HepG2 (cell line): Measurements from ENCODE around the gene PLEKHG4B.

Source experiments
- NCOR1 ChIP-seq: fragments of 200-600 bp; sonication (generic); IDR thresholded peaks from 2 replicates; pipeline ENCODE4 v1.7.0; 2017; ENCODE audit warnings: antibody characterized with exemption, low read length, borderline replicate concordance
- RBM22 ChIP-seq: fragments of 200-400 bp; formaldehyde crosslinking; optimal IDR thresholded peaks from 2 replicates; pipeline ENCODE3; 2017; ENCODE audit warnings: mild to moderate bottlenecking, low read length, moderate library complexity
- RNF219 ChIP-seq: sonication (generic); formaldehyde crosslinking; IDR thresholded peaks from 2 replicates; pipeline ENCODE4 v1.5.0; 2020; ENCODE audit warnings: mild to moderate bottlenecking, missing genetic modification reagents
- SNAPC5 ChIP-seq: sonication (generic); formaldehyde crosslinking; IDR thresholded peaks from 2 replicates; pipeline ENCODE4 v1.8.1; 2023; ENCODE audit warnings: mild to moderate bottlenecking, missing genetic modification reagents, borderline replicate concordance
- ZNF33B ChIP-seq: sonication (generic); formaldehyde crosslinking; IDR thresholded peaks from 2 replicates; pipeline ENCODE4 v1.5.1; 2020; ENCODE audit warnings: mild to moderate bottlenecking, missing genetic modification reagents
- ZNF577 ChIP-seq: sonication (generic); formaldehyde crosslinking; IDR thresholded peaks from 2 replicates; pipeline ENCODE4 v1.4.0; 2020; ENCODE audit warnings: mild to moderate bottlenecking, low read depth, missing genetic modification reagents, borderline replicate concordance
- ZNF780A ChIP-seq: sonication (generic); formaldehyde crosslinking; IDR thresholded peaks from 2 replicates; pipeline ENCODE4 v1.8.0; 2022; ENCODE audit warnings: mild to moderate bottlenecking, missing genetic modification reagents, moderate library complexity
- TF ChIP-seq, protein P1 (sequence below): sonication (generic); formaldehyde crosslinking; conservative IDR thresholded peaks from 2 replicates; pipeline ENCODE4 v1.4.0; 2020; ENCODE audit warnings: missing genetic modification reagents
- TF ChIP-seq, protein P2 (sequence below), 2 experiments: fragments of 450-650 bp in 1 of 2; sonication (generic) in 1 of 2; formaldehyde crosslinking in 1 of 2; IDR thresholded peaks; 2 replicates each; pipeline versions ENCODE4 v1.6.1 to v1.8.0; 2016 to 2022; ENCODE audit warnings: antibody characterized with exemption in 1 of 2, mild to moderate bottlenecking in 1 of 2, missing genetic modification reagents in 1 of 2
- TF ChIP-seq, protein P3 (sequence below), 2 experiments: sonication (generic) in 1 of 2; formaldehyde crosslinking in 1 of 2; IDR thresholded peaks; 2 replicates each; pipeline versions ENCODE4 v1.4.0 to v1.6.1; 2018 to 2020; ENCODE audit warnings: missing genetic modification reagents in 2 of 2, borderline replicate concordance in 1 of 2, low read depth in 1 of 2, mild to moderate bottlenecking in 1 of 2, missing biosample characterization in 1 of 2

- TF ChIP-seq ZNF577 (CRISPR knock-in tag) (no peak), NCOR1 (no peak), RNF219 (CRISPR knock-in tag) (no peak), RBM22 (no peak), ZNF780A (CRISPR knock-in tag) (no peak), SNAPC5 (no peak), ZNF33B (CRISPR knock-in tag) (no peak)
- TF ChIP-seq, protein P1, sequence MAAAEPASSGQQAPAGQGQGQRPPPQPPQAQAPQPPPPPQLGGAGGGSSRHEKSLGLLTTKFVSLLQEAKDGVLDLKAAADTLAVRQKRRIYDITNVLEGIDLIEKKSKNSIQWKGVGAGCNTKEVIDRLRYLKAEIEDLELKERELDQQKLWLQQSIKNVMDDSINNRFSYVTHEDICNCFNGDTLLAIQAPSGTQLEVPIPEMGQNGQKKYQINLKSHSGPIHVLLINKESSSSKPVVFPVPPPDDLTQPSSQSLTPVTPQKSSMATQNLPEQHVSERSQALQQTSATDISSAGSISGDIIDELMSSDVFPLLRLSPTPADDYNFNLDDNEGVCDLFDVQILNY: no peak
- TF ChIP-seq, protein P2, sequence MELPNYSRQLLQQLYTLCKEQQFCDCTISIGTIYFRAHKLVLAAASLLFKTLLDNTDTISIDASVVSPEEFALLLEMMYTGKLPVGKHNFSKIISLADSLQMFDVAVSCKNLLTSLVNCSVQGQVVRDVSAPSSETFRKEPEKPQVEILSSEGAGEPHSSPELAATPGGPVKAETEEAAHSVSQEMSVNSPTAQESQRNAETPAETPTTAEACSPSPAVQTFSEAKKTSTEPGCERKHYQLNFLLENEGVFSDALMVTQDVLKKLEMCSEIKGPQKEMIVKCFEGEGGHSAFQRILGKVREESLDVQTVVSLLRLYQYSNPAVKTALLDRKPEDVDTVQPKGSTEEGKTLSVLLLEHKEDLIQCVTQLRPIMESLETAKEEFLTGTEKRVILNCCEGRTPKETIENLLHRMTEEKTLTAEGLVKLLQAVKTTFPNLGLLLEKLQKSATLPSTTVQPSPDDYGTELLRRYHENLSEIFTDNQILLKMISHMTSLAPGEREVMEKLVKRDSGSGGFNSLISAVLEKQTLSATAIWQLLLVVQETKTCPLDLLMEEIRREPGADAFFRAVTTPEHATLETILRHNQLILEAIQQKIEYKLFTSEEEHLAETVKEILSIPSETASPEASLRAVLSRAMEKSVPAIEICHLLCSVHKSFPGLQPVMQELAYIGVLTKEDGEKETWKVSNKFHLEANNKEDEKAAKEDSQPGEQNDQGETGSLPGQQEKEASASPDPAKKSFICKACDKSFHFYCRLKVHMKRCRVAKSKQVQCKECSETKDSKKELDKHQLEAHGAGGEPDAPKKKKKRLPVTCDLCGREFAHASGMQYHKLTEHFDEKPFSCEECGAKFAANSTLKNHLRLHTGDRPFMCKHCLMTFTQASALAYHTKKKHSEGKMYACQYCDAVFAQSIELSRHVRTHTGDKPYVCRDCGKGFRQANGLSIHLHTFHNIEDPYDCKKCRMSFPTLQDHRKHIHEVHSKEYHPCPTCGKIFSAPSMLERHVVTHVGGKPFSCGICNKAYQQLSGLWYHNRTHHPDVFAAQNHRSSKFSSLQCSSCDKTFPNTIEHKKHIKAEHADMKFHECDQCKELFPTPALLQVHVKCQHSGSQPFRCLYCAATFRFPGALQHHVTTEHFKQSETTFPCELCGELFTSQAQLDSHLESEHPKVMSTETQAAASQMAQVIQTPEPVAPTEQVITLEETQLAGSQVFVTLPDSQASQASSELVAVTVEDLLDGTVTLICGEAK (IDR thresholded peaks at IDR 0.05): no peak
- TF ChIP-seq, protein P2 (CRISPR knock-in tag; IDR thresholded peaks at IDR 0.05): no peak
- TF ChIP-seq, protein P3, sequence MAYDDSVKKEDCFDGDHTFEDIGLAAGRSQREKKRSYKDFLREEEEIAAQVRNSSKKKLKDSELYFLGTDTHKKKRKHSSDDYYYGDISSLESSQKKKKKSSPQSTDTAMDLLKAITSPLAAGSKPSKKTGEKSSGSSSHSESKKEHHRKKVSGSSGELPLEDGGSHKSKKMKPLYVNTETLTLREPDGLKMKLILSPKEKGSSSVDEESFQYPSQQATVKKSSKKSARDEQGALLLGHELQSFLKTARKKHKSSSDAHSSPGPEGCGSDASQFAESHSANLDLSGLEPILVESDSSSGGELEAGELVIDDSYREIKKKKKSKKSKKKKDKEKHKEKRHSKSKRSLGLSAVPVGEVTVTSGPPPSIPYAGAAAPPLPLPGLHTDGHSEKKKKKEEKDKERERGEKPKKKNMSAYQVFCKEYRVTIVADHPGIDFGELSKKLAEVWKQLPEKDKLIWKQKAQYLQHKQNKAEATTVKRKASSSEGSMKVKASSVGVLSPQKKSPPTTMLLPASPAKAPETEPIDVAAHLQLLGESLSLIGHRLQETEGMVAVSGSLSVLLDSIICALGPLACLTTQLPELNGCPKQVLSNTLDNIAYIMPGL (CRISPR knock-in tag; IDR thresholded peaks at IDR 0.05; ENCODE audit: borderline replicate concordance in 1 of 2, low read depth in 1 of 2): no peak
Measured at GRCh38 chr5:140443-140829, 48.5 kb downstream of the PLEKHG4B start.
